ENCODE data around the gene GLIS2.

GRCh38 chr16:4342866-4343744 lies 27.2 kb downstream of the GLIS2 start:
- TF ChIP-seq CTCF (IDR thresholded peaks at IDR 0.05): no peak
- no peak for TF ChIP-seq POLR2AphosphoS5 (IDR thresholded peaks at IDR 0.05)
- no peak for TF ChIP-seq EP300 (IDR thresholded peaks at IDR 0.05)

Measured in gastroesophageal sphincter (tissue), 3 donors.